Head of caudate nucleus (tissue), 42 donors: Measurements from ENCODE around the gene ABCB10.
"Not testable (repeated sequence)": the region's sequence is repeated elsewhere in the genome, so short reads cannot be mapped to it uniquely, and the experiment has no call there.

Experiments used
- DNase-seq, 42 donors: peaks; one replicate each; pipeline versions ENCODE4 v3.0.0 to v3.0.0-alpha.2; 2020 to 2021; ENCODE audit warnings: mixed read lengths in 7 of 42
- intact Hi-C: fragments of 100-400 bp; cut with DNase I; formaldehyde crosslinking; loops from one replicate; pipeline ENCODE4 v1.15.0; 2022

The ABCB10 gene

GRCh38 chr1:229558460-229559335, at the start of gene ABCB10:
ABCB10 (minus strand) TSS chr1:229558707; CDS start chr1:229558652, 55 bp downstream.
- intact Hi-C loops: loop anchor here (1.0 kb wide), 2 partner anchors 21 to 67 kb away; no protein-coding TSS in a partner anchor
- peak; percentile 90 to 99 (median 96) for DNase-seq

DNA sequence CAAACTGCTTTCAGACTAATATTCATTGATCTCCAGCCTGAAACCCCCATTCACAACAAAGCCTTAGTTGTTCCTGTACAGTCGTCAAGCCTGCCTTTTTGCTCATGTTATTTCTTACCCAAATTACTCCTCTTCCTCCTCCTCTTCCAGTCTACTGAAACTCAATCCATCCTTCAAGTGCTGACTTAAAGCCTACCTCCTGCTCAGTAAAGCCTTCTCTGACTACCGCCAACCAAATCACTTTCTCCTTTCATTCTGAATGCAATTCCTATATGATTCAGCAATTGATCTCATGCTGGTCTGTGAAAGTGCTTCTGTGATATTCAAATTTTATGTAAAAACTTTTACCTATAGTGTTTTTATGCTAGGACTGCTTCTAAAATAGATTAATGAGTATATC, 48.9 kb upstream of the ABCB10 start:
- DNase-seq: no peak
- intact Hi-C loops: no loop called here

DNA sequence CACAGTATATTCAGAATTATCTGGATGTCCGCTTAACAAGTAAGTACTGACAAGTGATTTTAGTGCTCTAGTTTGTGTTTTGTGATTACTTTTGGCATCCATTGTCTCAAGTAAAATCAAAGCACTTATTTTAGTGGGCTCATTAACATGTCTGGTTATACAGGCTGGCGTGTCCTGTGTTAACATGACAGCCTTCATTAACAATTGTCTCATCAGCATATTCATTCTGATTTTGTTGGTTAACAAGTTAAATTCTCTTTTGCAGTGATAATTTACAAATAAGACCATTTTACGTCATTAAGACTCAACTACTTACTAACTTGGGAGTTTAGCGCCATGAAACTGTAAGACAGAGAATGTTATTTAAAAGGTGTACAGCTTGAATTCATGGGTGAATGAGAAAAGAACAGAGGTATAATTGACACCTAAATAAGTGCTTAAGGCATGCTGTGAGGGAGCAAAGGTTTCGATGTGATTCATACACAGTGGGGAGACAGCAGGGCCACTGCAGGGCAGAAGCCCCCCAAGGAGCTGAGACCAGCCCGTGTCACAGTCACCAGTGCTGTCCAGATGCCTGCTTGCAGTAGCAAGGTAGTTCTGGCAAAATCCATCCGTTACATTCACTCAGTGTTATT, 45.0 kb upstream of the ABCB10 start:
- DNase-seq: no peak
- intact Hi-C loops: no loop called here

- intact Hi-C loops: no loop called here
- DNase-seq: no peak
Measured at GRCh38 chr1:229600229-229600628, 41.7 kb upstream of the ABCB10 start.

GRCh38 chr1:229599218-229599954, 40.9 kb upstream of the ABCB10 start:
- intact Hi-C loops: no loop called here

DNA sequence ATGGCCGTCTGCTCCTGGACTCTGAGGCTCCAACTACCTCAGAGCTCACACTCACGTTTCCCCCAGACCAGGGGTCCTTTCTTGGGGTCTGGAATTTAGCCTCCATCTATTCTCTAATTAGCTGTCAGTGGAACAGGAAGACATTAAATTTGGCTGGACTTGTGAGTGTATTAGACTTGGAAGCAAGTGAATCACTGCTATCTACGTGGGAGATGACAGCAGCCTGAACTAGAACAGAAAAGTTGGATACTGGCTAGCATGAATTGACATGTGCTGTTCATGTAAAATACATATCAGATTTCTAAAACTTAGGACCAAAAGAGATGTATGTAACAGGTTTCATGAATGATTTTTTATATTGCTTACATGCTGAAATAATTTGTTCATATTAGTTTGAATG, 39.4 kb upstream of the ABCB10 start:
- intact Hi-C loops: no loop called here
- no peak for DNase-seq

More at GRCh38 chr1:229599218-229599954, 40.9 kb upstream of the ABCB10 start:
- no peak for DNase-seq

DNA sequence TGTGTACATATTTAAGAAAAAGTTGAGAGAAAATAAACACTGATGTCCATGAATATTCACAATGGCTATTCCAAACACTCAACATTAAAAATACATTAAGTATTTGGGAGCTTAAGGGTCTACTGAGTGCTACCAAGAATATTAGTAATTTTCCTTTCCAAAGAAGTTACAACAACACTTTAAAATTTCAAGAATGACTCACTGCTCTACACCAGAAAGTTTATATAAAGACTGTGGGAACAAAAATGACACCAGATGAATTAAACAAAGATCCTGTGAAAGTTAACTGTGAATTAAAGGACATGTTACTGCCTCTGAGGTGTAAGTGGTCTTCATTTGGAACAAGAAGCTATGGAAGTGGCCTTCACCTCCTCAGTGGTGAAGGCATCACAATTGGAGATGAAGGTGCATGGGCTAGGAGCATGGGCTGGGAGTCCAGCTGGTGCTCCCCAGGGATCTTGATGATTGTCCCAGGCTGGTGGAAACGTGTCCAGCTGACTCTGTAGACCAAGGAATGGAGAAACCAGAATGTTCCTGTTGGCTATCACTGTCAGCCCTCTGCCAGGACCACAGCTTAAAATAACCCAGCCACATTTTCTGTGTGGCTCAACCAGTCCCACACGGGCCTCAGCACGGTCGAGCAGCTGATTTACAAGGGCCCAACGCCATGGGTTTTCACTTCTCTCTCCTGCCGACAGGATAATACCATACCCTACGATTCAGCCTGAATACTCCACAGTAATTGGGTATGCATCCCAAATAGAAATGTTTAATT, 38.6 kb upstream of the ABCB10 start:
- intact Hi-C loops: no loop called here
- DNase-seq: peak in 5 of 42 donors; percentile 6 to 32 (median 8)

GRCh38 chr1:229595876-229596275, 37.4 kb upstream of the ABCB10 start:
- DNase-seq, intact Hi-C loops: not testable (repeated sequence)

- DNase-seq: no peak
- intact Hi-C loops: no loop called here
Measured at GRCh38 chr1:229594227-229595008, 35.9 kb upstream of the ABCB10 start.

GRCh38 chr1:229593800-229594199, 35.3 kb upstream of the ABCB10 start:
- DNase-seq: no peak

GRCh38 chr1:229590119-229590518, 31.6 kb upstream of the ABCB10 start:
- no peak for DNase-seq
- intact Hi-C loops: no loop called here

More at GRCh38 chr1:229593800-229594199, 35.3 kb upstream of the ABCB10 start:
- intact Hi-C loops: no loop called here

GRCh38 chr1:229585338-229585737, 26.8 kb upstream of the ABCB10 start:
- DNase-seq: no peak
- intact Hi-C loops: no loop called here

DNA sequence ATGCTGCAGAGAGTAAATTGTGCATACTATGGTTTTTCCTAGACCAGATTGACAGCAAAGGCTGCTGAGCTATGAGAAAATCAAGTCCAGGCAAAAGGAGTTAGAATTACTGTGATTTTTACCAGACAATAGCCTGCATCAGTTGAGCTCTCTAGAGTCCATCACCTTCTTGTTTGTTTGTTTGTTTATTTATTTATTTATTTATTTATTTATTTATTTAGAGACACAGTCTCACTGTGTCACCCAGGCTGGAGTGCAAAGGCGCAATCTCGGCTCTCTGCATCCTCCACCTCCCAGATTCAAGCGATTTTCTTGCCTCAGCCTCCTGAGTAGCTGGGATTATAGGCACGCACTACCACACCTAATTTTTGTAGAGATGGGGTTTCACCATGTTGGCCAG, 24.2 kb upstream of the ABCB10 start:
- intact Hi-C loops: no loop called here
- DNase-seq: no peak

DNA sequence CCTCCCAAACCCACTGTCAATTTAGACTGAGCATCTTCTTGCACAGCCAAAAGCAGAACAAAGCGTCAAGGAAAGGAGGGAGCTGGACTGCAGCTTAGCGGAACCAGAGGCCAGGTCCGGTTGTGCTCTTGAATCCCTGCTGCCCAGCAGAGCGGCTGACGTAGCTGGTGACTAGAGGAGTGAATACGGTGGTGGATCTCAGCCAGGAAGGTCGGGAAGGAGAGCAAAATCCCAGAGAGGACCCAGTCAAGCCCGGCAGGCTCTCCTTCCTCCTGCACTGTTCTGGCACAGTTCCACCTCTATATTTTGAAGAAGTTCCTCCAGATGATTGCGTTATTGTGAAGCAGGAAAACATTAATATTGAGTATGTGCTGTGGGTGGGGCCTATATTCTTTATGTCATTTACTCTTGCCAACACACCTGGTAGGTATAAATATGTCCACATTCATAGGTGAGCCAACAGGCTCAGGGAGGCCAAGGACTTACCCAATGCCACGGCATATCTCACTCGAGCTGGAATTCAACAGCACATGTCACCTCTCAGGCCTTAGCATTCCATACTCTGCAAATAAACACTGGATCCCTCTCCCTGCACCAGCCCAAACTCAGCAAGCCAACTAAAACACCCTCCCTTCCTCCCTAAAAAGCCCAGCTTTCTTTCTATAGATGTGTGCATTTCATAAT, 23.6 kb upstream of the ABCB10 start:
- intact Hi-C loops: no loop called here
- peak in 21 of 42 donors; percentile 9 to 65 (median 38) for DNase-seq

GRCh38 chr1:229581485-229581884, 23.0 kb upstream of the ABCB10 start:
- DNase-seq: no peak
- intact Hi-C loops: no loop called here

DNA sequence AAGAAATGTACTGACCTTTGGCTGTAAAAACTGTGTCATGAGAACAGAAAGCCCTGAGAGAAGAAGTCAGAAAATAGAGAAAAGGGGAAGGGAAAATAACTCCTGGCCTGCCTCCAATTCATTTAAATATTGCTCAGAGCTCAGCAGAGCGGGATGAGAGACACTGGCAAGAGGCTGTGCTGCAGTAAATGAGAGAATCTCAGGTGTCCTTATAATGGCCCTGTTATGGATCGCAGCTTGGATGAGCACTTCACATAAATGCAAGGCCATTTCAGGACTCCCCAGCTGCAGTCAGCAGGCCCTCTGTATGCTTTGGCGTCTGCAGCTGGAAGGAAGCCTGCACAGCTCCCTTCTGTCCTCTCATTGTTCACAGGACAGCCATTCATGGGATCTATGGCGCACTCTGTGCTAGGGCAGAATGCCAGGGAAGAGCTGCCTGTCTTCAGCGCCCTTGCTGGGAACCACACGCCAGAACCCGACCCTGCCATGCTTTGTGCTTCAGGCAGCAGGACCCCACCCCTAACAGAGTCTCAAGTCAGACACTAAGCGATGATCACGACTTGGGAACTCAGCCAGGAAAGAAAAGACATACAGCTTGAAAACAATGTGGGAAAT, 20.7 kb upstream of the ABCB10 start:
- peak; percentile 68 to 95 (median 89) for DNase-seq
- intact Hi-C loops: loop anchor here (1.0 kb wide), 1 partner anchor 21 kb away; the partner anchor contains the start of gene ABCB10
